SW480 (cell line): Measurements from ENCODE around the gene TOMM6.
"Not testable (repeated sequence)": the region's sequence is repeated elsewhere in the genome, so short reads cannot be mapped to it uniquely, and the experiment has no call there.

Experiments used
- DNase-seq: peaks from one replicate; pipeline ENCODE4 v3.0.0-alpha.2; 2016; ENCODE audit warnings: low spot score

The TOMM6 gene

DNA sequence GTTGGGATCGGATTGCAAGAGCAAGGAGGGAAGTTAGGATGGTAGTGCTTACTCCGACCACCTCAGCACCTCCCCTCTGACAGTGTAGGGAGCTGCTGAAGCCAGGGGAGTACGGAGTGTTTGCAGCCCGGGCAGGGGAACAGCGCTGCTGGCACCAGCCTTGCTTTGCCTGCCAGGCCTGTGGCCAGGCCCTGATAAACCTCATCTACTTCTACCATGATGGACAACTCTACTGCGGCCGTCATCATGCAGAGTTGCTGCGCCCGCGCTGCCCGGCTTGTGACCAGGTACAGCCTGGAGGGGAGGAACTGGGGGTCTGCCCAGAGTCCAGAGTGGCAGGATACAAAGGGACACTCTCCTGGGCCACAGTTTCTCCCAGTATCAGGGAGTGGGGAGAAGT, 2.2 kb upstream of the TOMM6 start:
- DNase-seq: no peak

DNA sequence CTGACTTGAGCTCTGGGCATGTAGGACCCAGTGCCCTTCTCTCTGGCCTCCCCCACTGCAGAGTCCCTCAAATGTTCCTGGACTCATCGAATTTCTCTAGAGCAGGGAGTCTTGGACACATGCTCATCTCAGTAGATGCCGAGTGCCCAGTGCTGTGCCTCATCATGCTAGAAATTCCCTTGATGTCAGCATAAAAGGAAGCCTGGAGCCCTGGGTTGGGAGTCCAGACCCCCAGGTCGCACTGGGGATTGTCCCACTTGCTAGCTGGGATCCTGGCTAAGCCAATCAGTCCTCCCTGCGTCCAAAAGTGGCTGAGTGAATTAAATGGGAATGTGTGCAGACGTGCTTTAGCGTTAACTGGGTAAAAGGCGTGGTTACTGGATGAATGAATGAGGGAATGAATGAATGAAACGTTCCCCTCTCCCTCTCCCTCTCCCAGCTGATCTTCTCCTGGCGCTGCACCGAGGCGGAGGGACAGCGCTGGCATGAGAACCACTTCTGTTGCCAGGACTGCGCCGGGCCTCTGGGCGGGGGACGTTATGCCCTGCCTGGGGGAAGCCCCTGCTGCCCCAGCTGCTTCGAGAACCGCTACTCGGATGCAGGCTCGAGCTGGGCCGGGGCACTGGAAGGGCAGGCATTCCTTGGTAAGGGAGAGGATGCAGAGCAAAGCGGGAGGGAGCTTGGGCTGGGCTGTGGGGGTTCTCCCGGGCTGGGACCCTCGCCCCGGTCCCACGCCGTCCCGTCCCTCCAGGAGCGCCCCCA, 1.6 kb upstream of the TOMM6 start:
- DNase-seq: no peak

DNA sequence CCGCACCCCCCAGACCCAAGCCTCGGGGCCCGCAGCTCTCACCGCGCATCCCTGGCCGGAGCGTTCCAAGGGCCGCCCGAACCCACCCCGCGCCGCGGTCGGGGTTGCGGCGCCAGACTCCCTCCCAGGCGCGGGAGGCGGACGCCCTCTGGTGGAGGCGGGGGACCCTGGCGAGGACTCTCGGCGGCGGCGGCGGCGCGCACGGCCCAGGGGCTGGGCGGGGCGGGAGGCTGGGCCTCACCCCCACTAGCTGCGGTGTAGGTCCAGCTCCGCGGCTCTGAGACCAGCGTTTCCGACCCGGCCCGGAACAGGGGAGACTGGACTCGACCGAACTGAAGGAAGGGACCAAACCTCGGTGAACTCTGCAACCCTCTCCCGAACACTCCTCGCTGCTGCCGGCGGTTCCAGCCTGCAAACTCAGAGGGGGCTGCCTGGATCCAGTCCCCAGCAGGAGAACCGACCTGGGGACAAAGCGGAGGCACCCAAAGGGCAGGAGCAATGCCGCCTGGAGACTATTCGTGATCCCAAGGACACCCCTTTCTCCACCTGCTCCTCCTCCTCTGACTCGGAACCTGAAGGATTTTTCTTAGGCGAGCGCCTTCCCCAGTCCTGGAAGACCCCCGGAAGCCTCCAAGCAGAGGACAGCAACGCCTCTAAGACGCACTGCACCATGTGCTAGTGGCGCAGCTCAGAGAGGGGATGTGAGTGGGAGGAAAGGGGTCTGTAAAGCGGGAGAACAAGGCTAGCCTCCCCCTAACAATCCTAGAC, 859 bp upstream of the TOMM6 start:
- DNase-seq: peak; percentile 44

DNA sequence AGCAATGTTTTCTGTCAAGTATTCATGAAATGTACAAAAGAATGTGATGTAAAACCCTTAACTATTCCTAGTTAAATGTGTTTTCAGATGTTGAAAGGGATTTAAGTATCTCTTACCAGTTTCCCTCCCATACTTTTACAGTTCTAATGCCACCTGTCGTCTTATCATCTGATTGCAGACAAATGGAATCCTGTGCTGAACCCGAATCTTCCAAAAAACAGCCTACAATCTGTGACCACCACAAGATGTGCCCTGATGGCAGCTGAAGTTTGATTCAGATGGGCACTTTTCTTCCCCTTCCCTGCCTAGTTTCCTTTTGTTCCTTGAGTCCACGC, 1.9 kb downstream of the TOMM6 start:
- DNase-seq: no peak

DNA sequence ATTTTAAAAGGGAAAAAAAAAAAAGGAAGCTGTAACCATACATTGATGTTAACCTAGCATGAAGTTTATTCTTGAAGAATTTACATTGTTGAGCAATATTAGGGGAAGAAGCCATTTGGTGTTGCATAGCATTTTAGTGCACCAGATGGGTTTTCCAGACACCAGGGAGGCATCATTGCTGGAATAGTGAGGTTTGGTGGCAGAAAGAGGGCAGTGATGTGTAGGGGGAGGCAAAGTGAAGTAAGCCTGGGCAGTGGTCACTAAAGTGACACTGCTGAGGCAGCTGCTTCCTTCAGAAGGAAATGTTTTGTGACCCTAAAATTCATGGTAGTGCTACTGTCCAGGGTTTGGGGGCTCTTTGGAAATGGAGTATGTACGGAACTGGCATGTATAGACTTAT, 2.6 kb downstream of the TOMM6 start:
- DNase-seq: no peak

DNA sequence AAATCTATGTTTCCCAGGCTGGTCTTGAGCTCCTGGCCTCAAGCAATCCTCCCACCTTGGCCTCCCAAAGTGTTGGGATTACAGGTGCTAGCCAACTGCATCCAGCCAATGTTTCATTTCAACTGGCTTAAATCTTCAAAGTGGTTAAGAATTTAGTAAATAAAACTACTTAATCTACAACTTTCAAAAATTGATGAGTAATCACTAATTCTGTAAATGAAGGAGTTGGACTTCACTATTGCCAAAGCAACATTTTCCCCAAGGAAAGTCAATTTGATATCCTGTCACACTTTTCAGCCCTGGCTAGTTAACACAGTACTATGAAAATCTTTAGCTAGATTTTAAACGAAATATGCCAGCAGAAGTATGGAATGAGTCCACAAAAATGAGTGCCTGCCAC, 3.8 kb downstream of the TOMM6 start:
- no peak for DNase-seq

DNA sequence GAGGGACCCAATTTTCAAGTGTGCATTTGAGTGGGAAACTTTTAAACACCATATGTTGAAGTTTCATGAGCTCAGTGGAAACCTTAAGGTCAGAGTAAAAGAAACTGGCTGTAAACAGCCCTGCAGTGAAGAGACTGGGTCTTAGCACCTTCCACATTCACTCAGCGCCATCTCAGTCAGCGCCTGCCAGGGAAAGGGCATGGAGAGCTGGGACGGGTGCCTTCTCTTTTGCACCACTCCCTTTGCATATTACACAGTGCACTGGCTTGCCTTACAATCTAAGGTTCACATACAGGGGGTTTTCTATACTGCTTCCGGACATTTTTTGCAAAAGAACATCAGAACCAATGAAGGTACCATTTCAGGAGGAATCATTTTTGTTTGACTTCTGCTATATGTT, 4.5 kb downstream of the TOMM6 start:
- DNase-seq: no peak

DNA sequence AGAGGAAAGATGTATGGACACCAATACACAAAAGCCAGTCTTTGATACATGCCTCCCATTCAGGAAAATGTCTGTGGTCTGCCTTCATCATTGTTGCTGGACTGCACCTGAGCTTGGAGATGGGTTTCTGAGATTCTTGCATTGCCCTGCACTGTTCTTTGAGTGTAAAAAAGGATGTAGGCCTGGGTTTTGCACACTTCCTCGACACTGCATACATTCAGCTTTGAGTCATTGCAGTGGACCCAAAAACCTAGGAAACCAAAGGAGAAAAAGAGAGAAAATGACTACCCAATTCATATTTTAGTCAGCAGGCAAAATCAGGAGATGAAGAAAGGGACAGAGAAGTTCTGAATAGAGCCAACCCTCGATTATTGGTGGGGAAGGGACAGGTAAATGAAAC, 9.0 kb downstream of the TOMM6 start:
- DNase-seq: no peak

DNA sequence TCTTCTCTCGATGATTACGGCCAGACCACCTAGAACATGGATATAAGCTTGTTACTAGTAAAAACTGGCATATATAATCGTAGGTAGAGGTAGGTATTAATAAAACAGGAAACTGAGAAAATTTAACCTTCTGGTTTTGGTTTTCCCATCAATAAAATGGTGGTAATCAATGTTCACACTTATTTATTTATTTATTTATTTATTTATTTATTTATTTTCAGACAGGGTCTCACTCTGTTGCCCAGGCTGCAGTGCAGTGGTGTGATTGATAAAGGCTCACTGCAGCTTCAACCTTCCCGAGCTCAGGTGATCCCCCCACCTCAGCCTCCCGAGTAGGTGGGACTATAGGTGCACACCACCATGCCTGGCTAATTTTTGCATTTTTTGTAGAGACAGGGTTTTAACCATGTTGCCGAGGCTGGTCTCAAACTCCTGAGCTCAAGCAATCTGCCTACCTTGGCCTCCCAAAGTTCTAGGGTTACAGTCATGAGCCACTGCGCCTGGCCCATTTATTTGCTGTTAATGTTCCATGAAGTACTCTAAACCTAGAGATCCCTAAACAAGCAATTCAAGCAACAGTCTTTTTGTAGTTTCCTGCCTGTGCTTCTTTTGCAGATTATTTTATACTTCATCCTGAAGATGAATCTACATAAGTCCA, 11.5 kb downstream of the TOMM6 start:
- no peak for DNase-seq

DNA sequence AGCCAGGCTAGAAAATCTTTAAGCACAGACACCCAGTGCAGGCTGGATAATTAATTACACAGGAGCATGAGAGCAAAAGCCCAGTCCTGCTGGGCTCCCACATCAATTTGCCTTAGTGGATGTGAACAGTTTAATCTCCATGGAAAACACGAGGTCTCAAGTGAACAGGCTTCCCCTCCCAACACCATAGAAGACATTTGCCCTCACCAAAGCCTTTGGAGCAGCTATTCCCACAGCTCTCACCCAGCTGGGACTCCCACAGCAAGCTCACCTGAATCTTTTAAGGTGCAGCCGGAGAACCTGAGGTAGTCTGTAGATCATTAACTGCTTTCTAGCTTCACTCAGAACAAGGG, 12.0 kb downstream of the TOMM6 start:
- DNase-seq: no peak

DNA sequence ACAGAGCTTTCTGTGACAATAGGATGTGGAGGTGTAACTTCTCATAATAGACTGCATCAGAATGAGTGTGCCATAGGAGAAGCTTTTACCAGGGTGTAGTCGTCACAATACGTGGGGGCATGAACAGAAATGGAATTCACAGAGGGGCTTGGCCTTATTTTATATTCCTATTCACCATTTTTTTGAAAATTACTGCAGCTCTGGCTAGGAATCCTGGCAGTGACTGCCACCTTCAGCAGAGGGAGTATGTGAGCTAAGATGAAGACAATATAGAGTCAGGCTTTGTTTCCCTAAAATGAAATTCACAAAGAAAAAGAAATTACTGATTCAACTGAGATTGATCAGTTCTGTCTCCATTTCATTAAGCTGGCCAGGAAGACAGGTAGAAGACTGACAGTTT, 13.9 kb downstream of the TOMM6 start:
- no peak for DNase-seq

DNA sequence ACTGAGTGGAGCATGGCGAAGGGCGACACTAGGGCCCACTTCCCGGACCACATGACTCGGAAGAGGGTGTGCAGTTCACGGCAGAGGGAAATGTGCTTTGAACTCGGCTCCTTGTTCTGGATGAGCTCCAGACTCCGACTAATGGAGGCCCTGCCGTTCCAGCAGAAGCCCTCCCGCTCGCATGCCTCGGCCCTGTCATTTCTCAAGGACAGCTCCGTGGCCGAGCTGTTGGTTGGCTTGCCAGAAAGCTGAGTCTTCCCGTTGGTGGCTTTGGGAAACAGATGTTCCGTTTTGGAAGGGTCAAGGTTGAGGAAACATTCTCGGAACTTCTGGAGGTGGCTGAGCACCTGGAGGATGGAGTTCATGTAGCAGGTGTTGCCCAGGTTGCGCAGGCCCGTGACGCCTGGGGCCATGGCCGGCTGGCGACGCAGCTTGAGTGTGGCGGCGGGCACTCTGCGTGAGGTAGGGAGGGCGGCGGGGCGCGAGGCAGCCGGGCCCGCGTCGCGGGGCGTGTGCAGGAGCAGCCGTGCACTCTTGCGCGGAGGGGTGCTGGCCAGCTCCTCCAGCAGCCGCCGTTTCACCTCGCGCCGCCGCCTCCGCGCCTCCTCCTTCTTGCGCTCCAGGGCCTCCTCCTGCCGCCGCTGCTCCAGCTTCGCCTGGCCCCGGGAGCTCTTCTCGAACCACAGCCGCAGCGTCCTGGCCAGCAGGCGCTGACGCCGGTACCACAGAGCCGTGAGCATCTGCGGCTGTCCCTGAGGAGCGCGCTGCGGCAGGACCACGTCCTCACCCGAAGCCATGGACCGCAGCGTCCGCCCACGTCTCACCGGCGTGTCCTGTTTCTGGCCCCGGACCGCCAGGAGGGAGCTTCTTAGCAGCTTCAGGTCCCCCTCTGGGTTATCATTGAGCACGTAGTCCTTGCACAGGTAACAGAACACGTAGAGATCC, 18.6 kb downstream of the TOMM6 start:
- no peak for DNase-seq

DNA sequence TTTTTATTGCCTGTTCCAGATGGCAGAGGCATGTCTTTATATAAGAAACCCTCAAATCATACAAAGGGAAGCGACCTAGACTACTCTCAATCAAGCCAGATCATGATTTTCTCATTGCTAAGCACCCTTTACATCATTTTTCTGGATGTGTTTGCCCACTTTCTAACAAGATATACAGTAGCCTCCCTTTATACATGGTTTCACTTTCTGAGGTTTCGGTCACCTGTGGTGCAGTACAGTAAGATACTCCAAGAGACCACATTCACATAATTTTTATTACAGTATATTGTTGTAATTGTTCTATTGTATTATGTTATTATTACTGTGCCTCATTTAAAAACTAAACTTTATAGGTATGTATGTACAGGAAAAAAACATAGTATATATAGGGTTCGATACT, 23.6 kb downstream of the TOMM6 start:
- no peak for DNase-seq

DNA sequence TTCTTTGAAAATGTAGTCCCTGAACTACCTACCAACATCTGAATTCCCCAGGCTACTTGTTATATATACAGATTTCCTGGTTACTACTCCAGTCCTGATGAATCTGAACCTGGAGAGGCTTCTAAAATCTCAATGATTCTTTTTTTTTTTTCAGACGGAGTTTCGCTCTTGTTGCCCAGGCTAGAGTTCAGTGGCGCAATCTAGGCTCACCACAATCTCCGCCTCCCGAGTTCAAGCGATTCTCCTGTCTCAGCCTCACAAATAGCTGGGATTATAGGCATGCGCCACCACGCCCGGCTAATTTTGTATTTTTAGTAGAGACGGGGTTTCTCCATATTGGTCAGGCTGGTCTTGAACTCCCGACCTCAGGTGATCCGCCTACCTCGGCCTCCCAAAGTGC, 24.5 kb downstream of the TOMM6 start:
- DNase-seq: not testable (repeated sequence)

DNA sequence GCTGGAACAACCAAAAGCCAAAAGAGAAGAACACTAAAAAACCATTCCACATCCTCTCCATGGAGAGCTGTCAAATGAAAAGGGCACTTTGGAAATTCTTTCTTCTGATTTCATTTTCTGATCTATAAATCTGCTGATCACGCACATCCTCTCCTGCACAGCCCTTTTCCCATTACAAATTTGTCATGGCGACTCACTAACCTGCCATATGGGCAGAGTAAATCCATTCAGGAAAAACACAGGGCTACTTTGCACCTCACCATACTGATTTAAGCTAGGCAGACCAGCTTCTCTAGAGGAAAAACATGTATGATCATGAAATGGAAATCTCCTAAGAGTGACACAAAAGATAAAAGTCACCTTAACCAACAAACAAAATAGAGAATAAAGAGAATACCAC, 26.0 kb downstream of the TOMM6 start:
- no peak for DNase-seq

DNA sequence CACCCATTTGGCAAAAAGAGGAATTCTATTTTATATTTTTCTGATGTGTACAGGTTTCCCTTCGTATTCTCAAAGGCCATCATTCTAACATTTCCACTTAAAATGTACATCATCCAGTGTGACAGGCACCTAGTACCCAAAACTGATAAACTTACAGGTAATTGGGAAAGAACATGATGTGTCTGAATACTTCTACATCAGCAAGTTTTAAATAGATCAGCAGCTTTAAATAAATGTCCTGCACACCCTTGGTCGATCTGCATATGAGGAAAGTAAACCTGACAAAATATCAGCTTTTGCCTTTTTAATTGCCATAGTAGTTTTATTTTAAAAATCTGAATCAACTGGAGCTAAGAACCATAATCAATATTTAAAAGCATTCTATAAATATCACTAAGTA, 26.5 kb downstream of the TOMM6 start:
- no peak for DNase-seq

DNA sequence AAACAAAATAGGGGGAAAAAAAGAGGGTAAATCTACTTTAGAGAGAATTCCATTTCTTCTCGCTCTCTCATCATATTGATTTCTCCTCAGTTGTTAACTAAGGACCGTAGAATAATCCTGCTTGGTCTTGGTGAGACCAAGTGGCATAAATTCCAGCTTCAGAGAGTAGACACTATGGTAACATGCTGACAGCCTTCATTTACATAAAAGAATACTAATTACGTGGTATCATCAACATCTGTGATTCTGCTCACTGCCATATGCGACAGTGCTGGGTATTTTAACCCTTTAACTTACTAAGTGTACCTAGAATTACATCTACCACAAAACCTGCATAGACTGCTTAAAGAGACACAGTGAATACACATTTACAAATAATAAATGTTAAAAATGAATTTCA, 27.1 kb downstream of the TOMM6 start:
- no peak for DNase-seq

DNA sequence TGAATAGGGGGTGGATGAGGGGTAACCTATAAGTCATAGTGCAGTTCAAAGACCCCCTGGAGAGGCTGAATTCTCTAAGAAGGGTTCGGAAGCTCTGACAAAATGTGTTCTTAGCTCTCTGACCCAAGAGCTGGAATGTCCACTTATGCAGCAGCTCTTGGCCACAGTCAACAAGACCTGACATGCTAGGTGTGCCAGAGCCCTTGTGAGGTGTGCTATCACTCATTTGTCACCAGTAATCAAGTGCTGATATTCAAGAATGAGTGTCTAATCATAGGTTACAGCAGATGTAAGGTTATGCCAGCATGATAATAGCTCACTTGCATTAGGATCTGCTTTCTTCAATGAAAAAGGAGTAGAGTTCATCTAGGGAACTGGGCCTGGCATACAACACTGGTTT, 28.1 kb downstream of the TOMM6 start:
- no peak for DNase-seq

DNA sequence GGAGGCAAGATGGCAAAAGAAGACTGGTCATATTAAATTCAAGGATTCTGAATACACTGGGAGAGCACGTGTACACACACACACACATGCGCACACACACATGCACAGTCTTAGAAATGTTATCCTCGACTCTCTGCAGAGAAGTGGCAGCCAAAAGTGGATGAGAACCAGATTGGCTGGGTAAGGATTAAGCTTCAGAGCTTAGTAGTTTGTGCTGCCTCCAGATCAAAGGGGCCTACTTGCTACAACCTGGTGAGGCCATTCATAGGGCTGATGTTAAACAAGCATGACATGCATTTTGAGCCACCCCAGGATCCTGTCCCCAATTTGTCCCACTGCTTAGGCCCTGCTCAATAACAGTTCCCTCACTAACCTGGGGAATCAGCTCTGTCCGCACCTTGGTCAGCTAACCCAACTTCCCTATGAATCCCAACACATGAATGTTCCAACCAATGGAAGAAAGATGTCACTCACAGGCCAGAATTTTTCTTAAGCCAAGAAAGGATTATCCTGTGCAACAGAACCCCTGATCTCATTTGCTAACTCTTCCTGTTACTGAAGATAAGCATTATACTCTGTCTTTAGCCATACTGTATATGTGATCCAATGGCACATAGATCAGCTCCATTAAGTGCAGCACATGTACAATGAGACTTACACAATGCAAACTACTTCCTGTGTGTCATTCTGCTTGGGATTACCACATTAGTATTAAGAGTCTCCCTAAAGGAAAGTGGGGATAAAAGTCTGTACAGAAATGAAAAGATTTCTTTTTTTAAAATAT, 31.0 kb downstream of the TOMM6 start:
- DNase-seq: no peak

DNA sequence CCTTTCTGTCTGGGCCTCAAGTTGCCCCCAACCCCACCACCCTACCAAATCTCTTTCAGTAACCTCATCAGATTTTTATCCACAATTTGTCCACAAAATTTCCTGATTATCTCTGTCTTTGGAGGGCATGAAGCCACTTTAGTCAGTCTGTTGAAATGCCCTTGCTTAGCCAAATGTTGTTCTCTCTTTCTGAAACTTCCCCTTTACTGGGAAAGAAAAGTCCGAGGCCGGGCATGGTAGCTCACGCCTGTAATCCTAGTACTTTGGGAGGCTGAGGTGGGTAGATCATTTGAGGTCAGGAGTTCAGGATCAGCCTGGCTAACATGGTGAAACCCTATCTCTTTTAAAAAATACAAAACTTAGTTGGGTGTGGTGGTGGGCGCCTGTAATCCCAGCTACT, 33.8 kb downstream of the TOMM6 start:
- no peak for DNase-seq

DNA sequence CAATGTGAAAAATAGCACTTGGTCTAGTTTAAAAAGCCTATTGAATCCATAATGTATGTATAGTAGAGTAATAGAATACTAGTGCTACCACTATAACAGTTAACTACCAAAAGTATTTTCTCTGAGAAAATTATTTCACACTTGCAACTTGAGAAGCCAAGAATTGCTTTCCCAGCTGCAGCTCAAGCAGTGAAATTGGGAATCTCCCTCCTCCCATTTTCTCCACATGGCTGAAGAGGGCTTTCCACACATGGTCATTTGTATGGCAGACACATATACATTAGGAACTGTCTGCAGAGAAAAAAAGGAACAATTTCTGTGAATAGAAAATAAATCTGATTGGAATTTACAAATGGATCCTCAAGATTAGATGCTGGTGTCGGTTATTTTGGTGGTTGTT, 34.5 kb downstream of the TOMM6 start:
- no peak for DNase-seq

DNA sequence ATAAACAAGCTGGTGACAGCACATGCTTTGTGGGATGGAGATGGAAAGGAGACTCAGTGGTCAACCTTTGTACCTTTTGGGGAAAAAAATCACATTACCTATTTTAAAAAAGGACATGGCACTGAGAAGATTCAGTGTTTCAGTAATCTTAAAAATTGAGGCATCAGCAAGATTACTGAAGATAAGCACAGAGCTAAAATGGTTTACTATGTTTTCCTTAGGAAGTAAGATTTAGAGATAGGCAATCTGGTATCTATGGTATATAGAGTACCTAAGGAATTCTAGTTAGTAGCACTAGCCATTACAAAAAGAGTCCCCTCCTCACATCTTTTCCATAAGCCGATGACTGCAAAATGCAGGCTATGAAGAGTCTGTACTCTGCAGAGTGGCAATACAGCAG, 35.7 kb downstream of the TOMM6 start:
- no peak for DNase-seq
